GM21390 (cell line): Measurements from ENCODE around the gene KNOP1.

Experiments
- ATAC-seq: cut with Tn5 transposase; IDR thresholded peaks from one replicate; pipeline ENCODE4 v1.9.1; 2021; ENCODE audit not compliant: unreplicated experiment

Gene KNOP1, protein sequence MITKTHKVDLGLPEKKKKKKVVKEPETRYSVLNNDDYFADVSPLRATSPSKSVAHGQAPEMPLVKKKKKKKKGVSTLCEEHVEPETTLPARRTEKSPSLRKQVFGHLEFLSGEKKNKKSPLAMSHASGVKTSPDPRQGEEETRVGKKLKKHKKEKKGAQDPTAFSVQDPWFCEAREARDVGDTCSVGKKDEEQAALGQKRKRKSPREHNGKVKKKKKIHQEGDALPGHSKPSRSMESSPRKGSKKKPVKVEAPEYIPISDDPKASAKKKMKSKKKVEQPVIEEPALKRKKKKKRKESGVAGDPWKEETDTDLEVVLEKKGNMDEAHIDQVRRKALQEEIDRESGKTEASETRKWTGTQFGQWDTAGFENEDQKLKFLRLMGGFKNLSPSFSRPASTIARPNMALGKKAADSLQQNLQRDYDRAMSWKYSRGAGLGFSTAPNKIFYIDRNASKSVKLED

DNA sequence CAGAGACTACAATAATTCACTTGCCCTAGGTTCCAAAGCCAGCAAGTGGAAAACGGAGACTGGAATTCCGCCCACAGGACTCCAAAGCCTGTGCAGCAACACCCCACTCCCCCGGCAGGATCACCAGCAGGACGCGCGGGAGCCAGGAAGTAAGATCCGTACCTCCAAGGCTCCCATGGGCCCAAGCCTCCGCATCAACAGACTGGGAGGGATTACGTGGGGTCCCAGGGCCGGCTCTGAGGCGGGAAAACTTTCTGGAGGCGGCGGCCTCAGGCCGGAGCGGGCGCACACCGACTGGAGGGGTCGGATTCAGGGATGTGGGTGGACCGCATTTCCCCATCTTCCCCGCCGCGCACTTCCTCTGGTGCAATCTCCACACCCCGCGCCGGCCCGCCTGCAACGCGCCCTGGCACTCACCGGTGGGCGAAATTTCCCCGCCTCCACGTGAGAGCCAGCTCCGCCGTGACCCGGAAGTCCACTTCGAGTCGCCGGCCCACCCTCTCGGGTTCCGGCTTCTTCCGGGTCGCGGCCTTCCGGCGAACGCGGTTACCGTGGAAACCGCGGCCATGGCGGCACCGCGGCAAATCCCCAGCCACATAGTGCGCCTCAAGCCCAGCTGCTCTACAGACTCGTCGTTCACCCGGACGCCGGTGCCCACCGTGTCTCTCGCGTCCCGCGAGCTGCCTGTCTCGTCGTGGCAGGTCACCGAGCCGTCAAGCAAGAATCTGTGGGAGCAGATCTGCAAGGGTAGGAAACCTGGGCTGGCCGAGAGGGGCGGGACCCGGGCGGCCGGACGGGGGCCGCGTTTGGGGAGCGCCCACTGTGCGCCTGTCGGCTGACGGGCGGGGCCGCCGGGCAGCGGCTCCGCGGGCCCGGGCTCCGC, at the start of gene KNOP1, which contains the start of gene IQCK:
Gene KNOP1 (minus strand): TSS at position 487 of the 883 bp plus-strand sequence. CDS start 3,192 bp downstream, outside the sequence.
Gene IQCK (plus strand): TSS at position 531 of the 883 bp plus-strand sequence. CDS start 36 bp downstream, at position 567.
- ATAC-seq: peak; percentile 97

DNA sequence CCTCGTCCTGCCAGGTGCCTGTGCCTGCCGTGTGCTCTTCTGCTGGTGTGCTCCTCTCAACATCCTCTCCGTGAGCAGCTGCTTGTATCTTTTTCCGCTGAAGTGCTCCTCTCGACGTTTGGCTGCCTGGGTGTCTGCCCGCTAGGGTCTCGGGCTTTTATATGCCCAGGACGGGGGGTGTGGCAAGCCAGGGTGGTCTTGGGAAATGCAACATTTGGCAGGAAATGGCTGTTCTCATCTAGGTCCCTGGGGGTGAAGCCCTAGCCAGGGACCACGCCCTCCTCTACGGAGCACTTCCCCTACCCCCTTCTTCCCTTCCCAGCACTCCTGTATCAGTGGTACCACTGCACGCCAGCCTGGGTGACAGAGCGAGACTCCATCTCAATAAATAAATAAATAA, 49.5 kb upstream of the KNOP1 start:
- no peak for ATAC-seq

DNA sequence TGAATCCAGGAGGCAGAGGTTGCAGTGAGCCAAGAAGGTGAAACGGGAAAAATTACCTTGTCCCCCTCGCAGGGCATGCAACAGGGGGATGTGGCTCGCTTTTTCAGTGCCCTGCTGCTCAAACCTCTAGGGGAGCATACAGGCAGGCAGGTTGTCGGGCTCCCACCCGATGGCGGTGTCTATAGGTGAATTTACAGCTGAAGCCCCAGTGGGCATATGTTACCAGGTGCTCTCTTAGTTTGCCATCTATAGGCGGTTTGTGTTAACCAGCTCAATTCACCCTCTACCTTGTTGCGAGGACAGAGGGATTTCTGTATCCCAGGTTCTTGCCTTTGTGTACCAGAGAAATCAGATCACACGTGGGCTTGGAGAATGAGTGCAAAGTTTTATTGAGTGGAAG, 49.0 kb upstream of the KNOP1 start:
- ATAC-seq: no peak

DNA sequence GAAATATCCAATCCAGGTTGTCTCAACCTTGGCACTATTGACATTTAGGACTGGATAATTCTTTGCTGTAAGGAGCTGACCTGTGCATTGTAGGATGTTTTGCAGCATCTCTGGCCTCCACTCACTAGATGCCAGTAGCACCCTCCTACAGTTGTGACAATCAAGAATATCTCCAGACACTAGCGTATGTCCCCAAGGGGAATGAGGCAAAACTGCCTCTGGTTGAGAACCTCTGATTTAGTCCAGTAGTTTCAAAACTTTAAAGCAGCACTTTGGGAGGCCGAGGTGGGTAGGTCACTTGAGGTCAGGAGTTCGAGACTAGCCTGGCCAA, 48.5 kb upstream of the KNOP1 start:
- no peak for ATAC-seq

DNA sequence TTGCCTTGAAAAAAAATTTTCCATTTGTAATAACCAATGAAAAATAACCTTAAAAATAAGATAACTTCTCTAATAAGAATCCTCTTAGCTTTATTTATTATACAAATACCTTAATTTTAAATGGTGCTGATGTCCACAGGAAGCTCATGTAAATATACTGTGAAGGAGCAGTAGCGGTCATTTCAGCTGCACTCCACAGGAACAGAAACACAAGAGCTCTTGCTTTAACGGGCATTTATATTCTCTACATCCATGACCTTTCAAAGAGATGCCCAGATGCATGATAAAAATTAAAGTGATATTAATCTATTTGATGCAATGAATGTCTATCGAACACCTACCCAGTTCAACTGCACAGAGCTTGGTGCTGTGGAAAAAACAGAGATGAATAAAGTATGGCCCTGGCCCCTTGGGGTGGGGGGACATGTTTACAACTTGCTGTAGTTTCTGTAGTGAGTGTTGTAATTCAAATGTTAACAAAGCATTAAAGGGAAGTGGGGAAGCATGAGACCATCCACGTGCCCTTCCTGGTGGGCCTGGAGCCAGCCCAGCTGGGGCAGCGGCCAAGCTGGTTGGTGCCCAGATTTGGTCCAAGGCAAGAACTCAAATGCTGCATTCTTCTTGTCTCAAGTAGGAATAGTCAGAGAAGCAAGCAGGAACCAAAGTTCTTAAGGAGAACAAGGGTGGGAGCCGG, 48.0 kb upstream of the KNOP1 start:
- no peak for ATAC-seq

DNA sequence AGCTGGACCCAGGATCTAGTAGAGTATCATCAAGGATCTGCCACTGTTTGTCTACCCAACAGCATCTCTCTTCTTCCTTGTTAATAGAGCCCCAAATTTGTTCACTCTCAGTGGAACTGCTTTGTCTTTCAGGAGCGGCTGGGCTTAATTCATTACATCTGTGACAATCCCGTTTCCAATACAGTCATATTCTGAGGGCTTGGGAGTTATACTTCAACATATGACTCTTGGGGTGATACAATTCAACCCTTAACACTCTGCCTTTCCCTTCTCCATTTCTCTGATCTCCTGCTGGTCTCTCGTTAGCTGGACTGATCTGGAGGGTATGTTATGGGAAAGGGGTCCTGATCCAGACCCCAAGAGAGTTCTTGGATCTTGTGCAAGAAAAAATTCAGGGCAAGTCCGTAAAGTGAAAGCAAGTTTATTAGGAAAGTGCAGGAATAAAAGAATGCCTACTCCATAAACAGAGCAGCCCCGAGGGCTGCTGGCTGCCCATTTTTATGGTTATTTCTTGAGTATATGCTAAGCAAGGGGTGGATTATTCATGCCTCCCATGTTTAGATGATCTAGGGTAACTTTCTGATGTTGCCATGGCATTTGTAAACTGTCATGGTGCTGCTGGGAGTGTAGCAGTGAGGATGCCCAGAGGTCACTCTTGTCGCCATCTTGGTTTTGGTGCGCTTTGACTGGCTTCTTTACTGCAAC, 42.5 kb upstream of the KNOP1 start:
- no peak for ATAC-seq

DNA sequence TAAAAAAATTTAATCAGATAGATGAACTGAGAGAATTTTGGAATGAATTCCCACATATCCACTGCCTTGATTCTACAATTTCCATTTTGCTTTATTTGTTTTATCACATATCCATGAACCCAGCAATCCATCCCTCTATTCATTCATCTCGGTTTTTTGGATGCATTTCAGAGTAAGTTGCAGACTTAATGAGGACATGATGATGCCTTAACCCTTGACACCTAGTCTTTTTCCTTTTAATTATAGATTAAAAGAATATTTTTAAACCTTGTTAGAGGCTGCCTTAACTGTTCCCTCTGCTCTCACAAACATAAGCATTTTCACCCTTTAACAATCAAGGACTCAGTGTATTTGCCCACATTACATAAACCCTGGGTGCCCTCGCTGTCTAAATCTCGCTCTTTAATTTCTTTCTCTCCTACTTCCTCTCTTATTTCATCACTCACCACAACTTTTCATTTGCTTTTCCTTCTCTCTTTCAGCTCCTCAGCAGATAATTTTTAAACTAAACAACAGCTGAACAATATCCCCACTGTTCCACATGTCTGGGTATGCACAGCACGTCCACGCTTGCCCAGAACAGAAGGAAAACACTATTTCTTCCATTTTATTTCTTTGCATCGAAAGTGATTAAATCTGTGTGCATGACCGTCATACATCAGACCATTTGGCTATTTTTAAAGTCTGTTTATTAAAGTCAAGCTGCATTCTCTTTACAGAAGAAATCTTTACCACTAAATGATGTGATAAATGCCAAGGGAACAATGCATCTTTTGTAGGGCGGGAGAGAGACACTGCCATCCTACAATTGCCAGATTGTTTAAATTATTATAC, 40.0 kb upstream of the KNOP1 start:
- ATAC-seq: no peak

DNA sequence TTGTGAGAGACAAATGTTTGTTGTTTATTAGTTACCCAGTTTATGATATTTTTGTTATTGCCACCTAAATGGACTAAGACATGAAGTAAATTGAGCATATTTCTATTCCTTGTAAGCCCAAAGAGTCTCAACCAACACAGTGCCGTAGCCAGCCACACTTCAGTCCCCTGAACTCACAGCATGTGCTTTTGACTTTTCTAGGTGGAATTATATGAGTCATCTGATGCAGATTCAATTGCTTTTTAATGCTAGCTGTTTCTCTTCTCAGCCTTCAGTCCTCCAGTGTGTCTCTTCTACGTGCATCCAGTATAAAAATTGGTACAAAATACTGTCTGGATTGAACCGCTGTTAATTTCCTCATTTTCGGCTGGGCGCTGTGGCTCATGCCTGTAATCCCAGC, 39.0 kb upstream of the KNOP1 start:
- ATAC-seq: no peak

DNA sequence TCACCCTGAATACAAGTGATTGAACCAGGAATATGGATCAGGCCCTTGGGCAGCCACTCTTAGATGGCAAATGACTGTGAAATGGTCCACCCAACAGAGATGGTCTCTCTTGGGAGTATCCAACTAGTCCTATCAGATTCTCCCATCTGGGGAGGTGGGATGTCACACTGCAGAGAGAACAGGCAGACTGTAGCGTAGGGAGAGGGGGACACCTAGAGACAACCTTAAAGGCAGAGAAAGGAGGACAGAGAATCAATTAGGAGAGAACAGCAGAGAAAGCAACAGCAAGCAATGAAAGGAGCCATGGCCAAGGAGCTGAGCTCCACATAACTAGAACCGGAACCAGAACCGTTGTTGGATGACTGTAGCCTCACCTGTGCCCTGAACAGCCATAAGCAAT, 37.2 kb upstream of the KNOP1 start:
- ATAC-seq: no peak

DNA sequence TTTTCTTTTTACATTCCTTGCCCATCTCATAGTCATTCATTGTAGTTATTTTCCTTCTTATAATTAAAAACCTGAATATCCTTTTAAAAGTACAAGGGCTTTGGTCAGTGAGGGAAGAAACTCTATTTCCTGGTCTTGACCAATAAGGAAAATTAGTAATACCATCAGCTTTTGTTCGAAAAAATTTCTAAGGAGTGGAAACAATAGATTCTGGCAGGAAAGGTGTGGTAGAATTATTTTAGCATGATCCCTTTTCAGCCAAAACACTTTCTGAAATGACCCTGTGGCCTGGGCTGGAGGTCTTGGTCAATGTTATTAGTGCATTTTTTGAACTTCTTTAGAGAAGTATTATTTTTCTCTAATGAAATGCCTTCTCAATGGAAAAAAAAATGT, 36.6 kb upstream of the KNOP1 start:
- ATAC-seq: no peak

DNA sequence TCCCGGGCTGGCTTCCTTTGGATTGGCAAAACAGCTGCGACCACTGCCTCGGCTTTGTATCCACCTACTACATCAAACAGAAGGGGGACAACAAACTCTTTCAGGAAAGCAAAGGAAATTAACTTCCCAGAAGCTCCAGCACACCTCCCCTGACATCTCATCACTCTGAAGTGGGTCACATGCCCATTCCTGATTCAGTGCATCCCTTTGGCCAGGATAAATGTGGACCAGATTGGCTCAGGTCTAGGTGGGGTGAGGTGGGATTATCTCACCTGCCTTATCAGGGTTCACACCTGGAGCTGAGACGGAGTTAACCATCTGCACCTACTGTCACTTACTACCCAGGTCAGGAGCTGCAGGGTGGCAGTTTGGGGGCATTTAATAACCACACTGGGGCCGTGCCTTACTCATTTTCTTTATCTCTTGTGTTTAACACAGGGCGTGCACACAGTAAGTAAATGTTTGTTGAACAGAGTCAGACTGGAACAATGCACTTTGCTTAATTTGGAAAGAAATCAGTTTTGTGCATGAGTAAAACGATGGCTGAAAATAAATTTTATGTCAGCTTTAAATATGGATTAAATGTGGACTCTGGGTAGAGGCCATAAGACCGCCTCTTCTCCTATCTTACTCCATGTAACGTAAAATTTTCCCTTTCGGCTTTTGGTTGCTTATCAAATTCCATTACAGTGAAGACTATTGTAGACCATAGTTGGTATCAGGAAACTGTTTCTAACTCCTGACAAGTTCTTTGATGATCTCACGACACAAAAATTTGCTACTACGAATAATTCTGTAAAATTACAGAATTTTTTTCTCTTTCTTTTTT, 36.0 kb upstream of the KNOP1 start:
- ATAC-seq: no peak

DNA sequence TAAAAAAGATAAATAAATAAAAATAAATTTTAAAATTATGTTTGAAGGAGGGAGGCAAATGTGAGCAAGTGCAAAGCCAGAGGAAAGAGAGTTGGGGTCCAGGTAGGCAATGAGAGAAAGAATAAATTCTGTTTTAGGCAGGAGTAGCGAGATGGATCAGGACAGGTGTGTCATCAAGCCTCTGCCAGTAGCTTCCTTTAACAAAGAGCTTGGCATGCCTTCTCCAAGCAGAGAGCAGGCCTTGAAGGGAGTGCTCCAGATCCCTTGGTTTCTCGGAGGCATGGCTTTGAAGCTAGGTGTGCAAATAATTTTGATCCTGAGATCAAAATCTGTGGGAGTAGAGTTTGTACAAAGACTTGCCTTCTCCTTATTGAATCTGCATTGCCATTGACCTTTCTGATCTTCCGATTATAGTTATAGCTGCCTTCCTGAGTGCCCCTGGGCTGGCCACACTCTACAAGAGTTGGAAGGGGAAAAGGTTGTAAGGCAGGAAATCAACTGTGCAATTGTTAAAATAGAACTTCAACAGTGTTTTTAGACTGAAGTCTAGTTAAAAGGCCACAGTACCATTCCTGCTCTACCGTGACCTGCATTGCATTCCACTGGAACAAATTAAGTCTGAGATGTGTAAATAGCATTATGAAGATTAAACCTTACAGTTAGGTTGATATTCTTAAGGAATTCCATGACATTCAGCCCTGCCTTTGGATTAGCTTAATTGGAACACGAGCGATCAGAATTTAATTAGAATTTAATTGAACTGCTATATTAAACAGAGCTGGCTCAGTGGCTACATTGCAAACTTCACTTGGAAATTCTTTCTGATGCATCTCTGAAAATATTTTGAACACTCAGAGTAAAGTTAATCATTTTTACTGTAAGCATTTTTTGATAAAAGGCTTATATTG, 33.7 kb upstream of the KNOP1 start:
- ATAC-seq: no peak

DNA sequence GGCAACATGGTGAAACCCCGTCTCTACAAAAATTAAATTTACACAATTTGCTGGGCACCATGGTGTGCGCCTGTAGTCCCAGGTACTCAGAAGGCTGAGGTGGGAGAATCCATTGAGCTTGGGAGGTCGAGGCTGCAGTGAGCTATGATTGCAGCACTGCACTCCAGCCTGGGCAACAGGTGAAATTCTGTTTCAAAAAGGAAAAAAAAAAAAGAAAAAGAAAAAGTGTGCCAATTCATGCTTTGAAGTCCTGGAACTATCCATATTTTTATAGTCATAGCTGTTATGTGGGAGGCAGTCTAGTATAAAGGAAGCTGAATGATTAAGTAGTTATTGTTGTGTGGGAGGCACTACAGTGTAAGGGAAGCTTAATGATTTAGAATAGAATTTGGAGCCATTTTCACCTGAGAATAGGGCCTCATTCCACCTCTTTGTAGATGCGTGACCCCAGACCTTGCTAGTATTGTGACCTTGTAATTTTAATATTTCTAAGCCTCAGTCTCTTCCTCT, 31.6 kb upstream of the KNOP1 start:
- ATAC-seq: no peak

DNA sequence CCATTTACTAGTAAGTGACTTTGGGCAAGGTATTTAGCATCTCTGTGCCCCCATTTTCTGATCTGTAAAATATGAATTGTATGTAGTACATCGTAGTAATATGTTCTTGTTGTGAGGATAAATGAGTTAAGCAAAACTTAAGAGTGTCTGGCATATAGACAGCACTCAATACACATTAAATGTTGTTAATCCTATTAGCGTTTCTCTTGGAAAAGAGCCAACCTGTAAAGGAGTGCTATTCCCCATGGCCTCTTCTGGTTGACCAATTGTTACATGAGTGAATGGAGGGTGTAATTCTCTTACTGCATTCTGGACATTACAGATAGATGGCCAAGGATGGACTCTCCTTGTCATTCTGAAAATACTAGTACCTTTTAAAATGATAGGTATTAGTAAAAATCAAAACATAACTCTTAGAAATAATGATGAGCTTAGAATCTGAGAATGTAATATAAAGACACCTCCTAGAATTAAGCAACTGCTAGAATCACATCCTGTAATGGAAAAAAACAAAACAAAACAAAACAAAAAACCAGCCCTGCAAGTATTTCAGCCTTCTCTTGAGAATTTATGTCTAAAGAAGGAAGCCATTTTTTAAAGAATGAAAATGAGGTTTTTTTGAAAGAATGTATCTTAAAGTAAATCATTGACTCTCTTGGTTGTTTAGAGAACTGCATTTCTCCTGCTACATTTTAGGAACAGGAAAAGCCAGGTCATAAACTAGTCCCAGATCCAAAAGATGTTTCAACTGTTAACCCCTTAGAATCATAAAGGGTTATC, 30.6 kb upstream of the KNOP1 start:
- ATAC-seq: no peak

DNA sequence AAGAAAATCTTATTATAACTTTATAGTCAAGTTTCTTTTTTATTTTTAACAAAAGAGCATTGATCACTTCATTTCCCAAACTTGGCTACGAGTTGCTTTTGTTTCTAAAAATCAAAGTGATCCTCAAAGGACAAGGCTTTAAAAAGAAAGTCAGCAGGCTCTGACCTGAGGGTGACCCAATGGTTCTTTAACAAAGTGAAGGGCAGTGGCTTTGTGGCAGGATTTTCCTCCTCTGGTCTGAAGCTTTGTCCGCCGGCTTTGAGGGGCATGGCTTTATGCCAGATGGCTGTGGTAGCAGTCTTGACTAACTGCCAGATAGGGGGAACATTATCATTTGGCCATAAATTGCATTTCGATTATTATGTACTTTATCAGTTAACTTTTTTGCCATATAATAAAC, 28.5 kb upstream of the KNOP1 start:
- ATAC-seq: no peak

DNA sequence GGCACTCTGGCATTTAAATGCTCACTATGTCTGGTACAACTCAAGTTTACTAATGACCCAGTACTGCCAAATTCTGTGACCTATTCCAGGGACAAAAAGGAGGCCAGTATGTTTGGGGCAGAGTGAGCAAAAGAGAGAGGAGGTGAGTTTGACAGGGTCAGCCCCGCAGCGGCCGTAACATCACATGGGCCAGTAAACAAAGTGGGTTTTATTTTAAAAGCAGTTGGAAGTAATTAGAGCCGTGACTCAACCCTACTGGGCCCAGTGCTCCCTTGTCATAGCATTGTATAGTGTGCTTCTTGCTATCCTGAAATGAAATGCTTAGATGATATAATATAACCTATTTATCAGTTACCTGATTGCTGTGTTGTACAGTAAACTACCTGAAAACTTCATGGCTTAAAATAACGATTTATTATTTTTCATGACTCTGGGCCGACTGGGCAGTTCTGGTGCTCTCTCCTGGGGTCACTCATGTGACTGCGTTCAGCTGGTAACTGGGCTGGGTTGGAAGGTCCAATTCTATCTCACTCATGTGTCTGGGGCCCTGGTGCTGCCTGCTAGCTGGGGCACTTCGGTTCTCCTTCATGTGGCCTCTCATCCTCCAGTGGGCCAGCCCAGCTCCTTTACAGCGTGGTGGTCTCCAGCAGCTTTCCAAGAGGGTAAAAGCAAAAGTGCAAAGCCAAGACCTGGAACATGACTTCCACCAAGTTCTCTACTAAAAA, 27.4 kb upstream of the KNOP1 start:
- no peak for ATAC-seq
